ENCODE data around the gene GALNT17. TPM values are rescaled to one million over a fixed set of nuclear protein-coding genes. Genes with fewer than 3 reads are reported as not detected.
"Not testable (repeated sequence)": the region's sequence is repeated elsewhere in the genome, so short reads cannot be mapped to it uniquely, and the experiment has no call there.

GALNT17 gene
- total and polyA plus RNA-seq, 3 experiments from 2014 or later, result not detected

DNA sequence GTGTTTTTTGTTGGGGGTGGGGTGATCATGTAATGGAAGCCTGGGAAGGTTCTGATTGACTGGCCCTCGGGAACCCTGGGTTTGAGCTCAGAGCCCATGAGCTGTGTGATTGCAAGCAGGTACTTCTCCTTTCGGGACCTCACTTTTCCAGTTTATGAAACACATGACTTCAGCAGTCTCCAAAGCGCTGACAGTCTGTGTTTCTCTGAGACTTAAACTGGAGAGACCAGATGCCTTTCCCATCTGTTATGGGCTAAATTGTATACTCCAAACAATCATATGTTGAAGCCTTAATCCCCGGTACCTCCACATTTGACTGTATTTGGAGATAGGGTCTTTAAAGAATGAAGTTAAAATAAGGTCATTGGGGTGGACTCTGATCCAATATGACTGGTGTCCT lies 493.6 kb downstream of the GALNT17 start:
- no peak overlapping the region for H3K4me3 ChIP-seq (ENCODE audit: low read length)
- H3K36me3 ChIP-seq (ENCODE audit: insufficient read depth, low read length), result no peaks in the 10 kb centered on the region
- Mint-ChIP-seq H3K4me1 (no peaks in the 10 kb centered on the region), H3K36me3 (no peaks in the 10 kb centered on the region), H3K27ac (no peak overlapping the region), H3K9me3 (peaks cover 4 to 19% (median 10%) of the 10 kb centered on the region in 5 donors), H3K27me3 (peaks cover 0 to 2% of the 10 kb centered on the region in 2 donors), H3K4me3 (no peak overlapping the region)
- H3K27ac ChIP-seq (ENCODE audit: low read depth, low read length), result no peak overlapping the region
- ChIA-PET POLR2A (no interaction called here), CTCF (no interaction called here)
- no peaks in the 10 kb centered on the region for H3K4me1 ChIP-seq (ENCODE audit: insufficient read depth, low read length)
- no peak for DNase-seq
- no peaks in the 10 kb centered on the region for H3K27me3 ChIP-seq (ENCODE audit: insufficient read depth, low read length, poor library complexity, severe bottlenecking)
- no peaks in the 10 kb centered on the region for H3K9me3 ChIP-seq (ENCODE audit: low read length)

DNA sequence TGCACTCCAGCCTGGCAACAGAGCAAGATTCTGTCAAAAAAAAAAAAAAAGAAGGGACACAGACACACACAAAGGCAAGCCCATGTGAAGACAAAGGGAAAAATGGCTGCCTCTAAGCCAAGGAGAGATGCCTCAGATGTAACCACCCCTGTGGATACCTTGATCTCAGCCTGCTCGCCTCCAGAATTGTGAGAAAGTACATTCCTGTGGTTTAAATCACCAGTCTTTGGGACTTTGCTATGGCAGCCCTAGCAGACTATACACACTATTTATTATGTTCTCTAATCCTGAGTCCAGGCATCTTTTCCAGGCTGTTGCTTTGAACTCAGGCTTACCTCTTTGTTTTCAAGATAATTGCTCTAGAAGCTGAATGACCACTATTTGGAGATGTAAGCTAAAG lies 494.3 kb downstream of the GALNT17 start:
- DNase-seq, result no peak
- Histone ChIP-seq H3K9me3 (ENCODE audit: low read length) (no peaks in the 10 kb centered on the region), H3K27me3 (ENCODE audit: insufficient read depth, low read length, poor library complexity, severe bottlenecking) (no peaks in the 10 kb centered on the region), H3K27ac (ENCODE audit: low read depth, low read length) (no peak overlapping the region), H3K4me1 (ENCODE audit: insufficient read depth, low read length) (no peaks in the 10 kb centered on the region), H3K36me3 (ENCODE audit: insufficient read depth, low read length) (no peaks in the 10 kb centered on the region), H3K4me3 (ENCODE audit: low read length) (no peak overlapping the region)
- H3K9me3 Mint-ChIP-seq, result peaks cover 2 to 23% (median 12%) of the 10 kb centered on the region in 5 donors
- CTCF ChIA-PET, result no interaction called here
- peaks cover 0 to 2% of the 10 kb centered on the region in 2 donors for H3K27me3 Mint-ChIP-seq
- POLR2A ChIA-PET, result no interaction called here
- no peak overlapping the region for H3K27ac Mint-ChIP-seq
- H3K4me3 Mint-ChIP-seq, result no peak overlapping the region
- H3K36me3 Mint-ChIP-seq, result peaks cover 0 to 2% (median 0%) of the 10 kb centered on the region in 3 donors
- no peaks in the 10 kb centered on the region for H3K4me1 Mint-ChIP-seq

DNA sequence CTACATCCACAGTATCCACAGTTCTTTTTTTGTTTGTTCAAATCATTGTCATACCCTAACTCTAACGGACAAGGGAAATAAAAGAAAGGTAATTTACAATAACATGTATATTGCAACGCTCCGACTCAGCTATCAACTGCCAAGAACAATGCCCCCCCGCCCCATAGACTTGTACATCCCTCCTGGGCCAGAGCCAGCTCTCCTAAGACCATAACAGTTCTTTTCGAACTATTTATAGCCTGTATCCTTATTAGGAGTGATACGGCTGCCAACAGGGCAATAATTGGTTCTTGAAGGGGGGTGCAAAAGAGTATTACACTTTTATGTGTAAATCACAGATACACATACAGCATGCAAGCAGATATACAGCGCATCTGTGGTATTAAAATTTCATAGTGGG lies 495.7 kb downstream of the GALNT17 start:
- Mint-ChIP-seq H3K27ac (no peak overlapping the region), H3K9me3 (peaks cover 2 to 23% (median 17%) of the 10 kb centered on the region in 5 donors), H3K36me3 (peaks cover 0 to 2% (median 0%) of the 10 kb centered on the region in 3 donors), H3K27me3 (peaks cover 0 to 2% of the 10 kb centered on the region in 2 donors), H3K4me1 (no peaks in the 10 kb centered on the region), H3K4me3 (no peak overlapping the region)
- Histone ChIP-seq H3K27ac (ENCODE audit: low read depth, low read length) (no peak overlapping the region), H3K27me3 (ENCODE audit: insufficient read depth, low read length, poor library complexity, severe bottlenecking) (no peaks in the 10 kb centered on the region), H3K36me3 (ENCODE audit: insufficient read depth, low read length) (no peaks in the 10 kb centered on the region), H3K4me1 (ENCODE audit: insufficient read depth, low read length) (no peaks in the 10 kb centered on the region), H3K9me3 (ENCODE audit: low read length) (no peaks in the 10 kb centered on the region), H3K4me3 (ENCODE audit: low read length) (no peak overlapping the region)
- no peak for DNase-seq
- ChIA-PET POLR2A (no interaction called here), CTCF (no interaction called here)

DNA sequence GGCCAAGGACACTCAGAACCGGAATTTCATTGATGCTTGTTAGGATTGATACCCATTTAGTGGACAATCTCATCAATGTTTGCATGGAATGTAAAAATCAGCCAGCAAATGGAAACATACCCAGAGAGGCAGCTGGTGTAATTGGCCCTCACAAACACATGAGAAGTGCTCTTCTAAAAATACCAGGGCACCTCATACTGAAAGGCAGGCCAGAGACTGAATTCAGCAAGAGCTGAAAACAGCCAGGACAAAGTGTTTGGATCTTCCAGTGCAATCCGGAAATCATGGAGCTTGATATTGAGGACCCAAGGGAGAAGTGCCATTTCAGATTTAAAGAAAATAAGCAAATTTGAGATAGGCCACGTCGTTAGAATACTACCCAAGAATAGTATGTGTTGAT lies 498.6 kb downstream of the GALNT17 start:
- Histone ChIP-seq H3K36me3 (ENCODE audit: insufficient read depth, low read length) (no peaks in the 10 kb centered on the region), H3K4me1 (ENCODE audit: insufficient read depth, low read length) (no peaks in the 10 kb centered on the region), H3K4me3 (ENCODE audit: low read length) (no peak overlapping the region), H3K27me3 (ENCODE audit: insufficient read depth, low read length, poor library complexity, severe bottlenecking) (no peaks in the 10 kb centered on the region), H3K27ac (ENCODE audit: low read depth, low read length) (no peak overlapping the region), H3K9me3 (ENCODE audit: low read length) (no peaks in the 10 kb centered on the region)
- POLR2A ChIA-PET, result no interaction called here
- Mint-ChIP-seq H3K4me3 (no peak overlapping the region), H3K36me3 (peaks cover 0 to 2% (median 0%) of the 10 kb centered on the region in 3 donors), H3K4me1 (no peaks in the 10 kb centered on the region), H3K27ac (no peak overlapping the region), H3K9me3 (peaks cover 2 to 19% (median 14%) of the 10 kb centered on the region in 5 donors), H3K27me3 (peaks cover 0 to 2% of the 10 kb centered on the region in 2 donors)
- no peak for DNase-seq
- CTCF ChIA-PET, result no interaction called here

DNA sequence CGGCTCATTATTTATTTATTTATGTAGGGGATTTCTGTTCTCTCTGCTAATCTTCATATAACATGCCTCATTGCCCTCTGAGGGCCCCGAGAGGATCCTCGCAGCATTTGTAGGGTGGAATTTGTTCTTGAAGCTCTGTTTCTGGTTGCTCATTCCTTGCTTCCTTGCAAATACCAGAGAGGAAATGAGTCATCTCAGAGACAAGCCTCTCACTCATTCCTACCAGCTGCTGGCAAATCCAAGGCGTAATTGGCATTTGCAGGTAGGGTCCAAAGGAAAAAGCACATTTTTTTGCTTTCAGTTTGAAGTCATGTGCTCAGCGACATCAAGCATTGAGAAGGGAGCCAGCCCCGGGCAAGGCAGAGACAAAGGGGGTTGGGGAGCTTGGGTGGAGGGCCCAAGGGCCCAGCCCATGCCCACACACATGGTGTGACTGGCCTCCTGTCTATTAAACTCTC lies 501.6 kb downstream of the GALNT17 start:
- H3K27ac Mint-ChIP-seq, result no peak overlapping the region
- Histone ChIP-seq H3K9me3 (ENCODE audit: low read length) (no peaks in the 10 kb centered on the region), H3K27ac (ENCODE audit: low read depth, low read length) (no peak overlapping the region), H3K27me3 (ENCODE audit: insufficient read depth, low read length, poor library complexity, severe bottlenecking) (no peaks in the 10 kb centered on the region), H3K4me3 (ENCODE audit: low read length) (no peak overlapping the region), H3K36me3 (ENCODE audit: insufficient read depth, low read length) (no peaks in the 10 kb centered on the region), H3K4me1 (ENCODE audit: insufficient read depth, low read length) (no peaks in the 10 kb centered on the region)
- H3K4me3 Mint-ChIP-seq, result no peak overlapping the region
- ChIA-PET POLR2A (no interaction called here), CTCF (no interaction called here)
- no peaks in the 10 kb centered on the region for H3K4me1 Mint-ChIP-seq
- H3K36me3 Mint-ChIP-seq, result peaks cover 0 to 2% (median 0%) of the 10 kb centered on the region in 3 donors
- H3K9me3 Mint-ChIP-seq, result peaks cover 3 to 27% (median 13%) of the 10 kb centered on the region in 5 donors
- H3K27me3 Mint-ChIP-seq, result peaks cover 0 to 2% of the 10 kb centered on the region in 2 donors
- no peak for DNase-seq

DNA sequence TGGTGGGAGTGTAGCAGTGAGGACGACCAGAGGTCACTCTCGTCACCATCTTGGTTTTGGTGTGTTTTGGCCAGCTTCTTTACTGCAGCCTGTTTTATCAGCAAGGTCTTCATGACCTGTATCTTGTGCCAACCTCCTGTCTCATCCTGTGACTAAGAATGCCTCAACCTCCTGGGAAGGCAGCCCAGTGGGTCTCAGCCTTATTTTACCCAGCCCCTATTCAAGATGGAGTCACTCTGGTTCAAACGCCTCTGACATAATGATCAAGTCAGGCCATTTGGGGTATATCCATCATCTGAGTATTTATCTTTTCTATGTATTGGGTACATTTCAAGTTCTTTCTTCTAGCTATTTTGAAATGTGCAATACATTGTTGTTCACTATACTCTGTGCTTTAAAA lies 503.9 kb downstream of the GALNT17 start:
- H3K27me3 Mint-ChIP-seq; H3K4me1 ChIP-seq (ENCODE audit: insufficient read depth, low read length); H3K4me3 ChIP-seq (ENCODE audit: low read length); H3K4me1 Mint-ChIP-seq; POLR2A ChIA-PET; H3K36me3 Mint-ChIP-seq; H3K27ac ChIP-seq (ENCODE audit: low read depth, low read length); H3K36me3 ChIP-seq (ENCODE audit: insufficient read depth, low read length); H3K4me3 Mint-ChIP-seq; H3K9me3 ChIP-seq (ENCODE audit: low read length); DNase-seq; CTCF ChIA-PET; H3K27ac Mint-ChIP-seq; H3K27me3 ChIP-seq (ENCODE audit: insufficient read depth, low read length, poor library complexity, severe bottlenecking): not testable (repeated sequence)
- H3K9me3 Mint-ChIP-seq, result peaks cover 3 to 19% (median 8%) of the 10 kb centered on the region in 5 donors

DNA sequence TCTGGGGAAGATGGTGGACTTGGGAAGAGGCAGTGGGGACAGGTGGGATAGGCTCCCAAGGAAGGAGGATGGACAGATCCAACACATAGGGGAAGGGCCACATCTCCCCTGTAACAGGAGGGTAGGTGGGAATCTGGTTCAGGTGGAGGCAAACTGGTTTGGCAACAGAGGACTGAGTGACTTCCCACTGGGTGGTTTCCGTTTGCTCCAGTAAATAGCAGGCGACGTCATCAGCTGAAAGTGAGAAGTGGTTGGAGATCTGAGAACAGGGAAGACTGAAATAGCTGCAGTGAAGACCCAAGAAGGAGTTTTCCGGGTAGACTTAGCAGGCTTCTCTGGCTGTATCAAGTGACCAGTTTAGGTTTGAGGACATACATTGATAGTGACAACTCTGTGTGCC lies 504.4 kb downstream of the GALNT17 start:
- H3K27ac Mint-ChIP-seq, result no peak overlapping the region
- no peaks in the 10 kb centered on the region for H3K9me3 ChIP-seq (ENCODE audit: low read length)
- no peaks in the 10 kb centered on the region for H3K36me3 ChIP-seq (ENCODE audit: insufficient read depth, low read length)
- H3K27me3 Mint-ChIP-seq, result peaks cover 0 to 2% of the 10 kb centered on the region in 2 donors
- ChIA-PET CTCF (no interaction called here), POLR2A (no interaction called here)
- H3K4me3 Mint-ChIP-seq, result no peak overlapping the region
- H3K9me3 Mint-ChIP-seq, result peaks cover 3 to 18% (median 7%) of the 10 kb centered on the region in 5 donors
- no peaks in the 10 kb centered on the region for H3K27me3 ChIP-seq (ENCODE audit: insufficient read depth, low read length, poor library complexity, severe bottlenecking)
- no peaks in the 10 kb centered on the region for H3K4me1 Mint-ChIP-seq
- H3K4me3 ChIP-seq (ENCODE audit: low read length), result no peak overlapping the region
- no peak overlapping the region for H3K27ac ChIP-seq (ENCODE audit: low read depth, low read length)
- DNase-seq, result no peak
- no peaks in the 10 kb centered on the region for H3K4me1 ChIP-seq (ENCODE audit: insufficient read depth, low read length)
- no peaks in the 10 kb centered on the region for H3K36me3 Mint-ChIP-seq

DNA sequence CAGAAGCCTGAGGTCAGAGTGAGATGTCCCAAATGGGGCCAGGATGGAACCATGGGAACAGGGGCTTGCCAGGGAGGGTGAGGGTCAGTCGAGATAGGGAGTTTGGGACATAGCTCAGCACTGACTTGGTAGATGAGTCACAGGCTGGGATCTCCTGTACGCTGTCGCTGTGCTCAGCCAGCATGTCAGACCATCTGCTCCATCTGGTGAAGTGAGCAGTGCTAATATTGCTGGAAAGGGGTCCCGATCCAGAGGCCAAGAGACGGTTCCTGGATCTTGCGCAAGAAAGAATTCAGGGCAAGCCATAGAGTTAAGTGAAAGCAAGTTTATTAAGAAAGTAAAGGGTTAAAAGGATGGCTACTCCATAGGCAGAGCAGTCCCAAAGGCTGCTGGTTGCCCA lies 505.6 kb downstream of the GALNT17 start:
- Histone ChIP-seq H3K4me1 (ENCODE audit: insufficient read depth, low read length) (no peaks in the 10 kb centered on the region), H3K9me3 (ENCODE audit: low read length) (no peaks in the 10 kb centered on the region), H3K36me3 (ENCODE audit: insufficient read depth, low read length) (no peaks in the 10 kb centered on the region), H3K4me3 (ENCODE audit: low read length) (no peak overlapping the region), H3K27ac (ENCODE audit: low read depth, low read length) (no peak overlapping the region), H3K27me3 (ENCODE audit: insufficient read depth, low read length, poor library complexity, severe bottlenecking) (no peaks in the 10 kb centered on the region)
- Mint-ChIP-seq H3K4me3 (no peak overlapping the region), H3K36me3 (no peaks in the 10 kb centered on the region), H3K4me1 (no peaks in the 10 kb centered on the region), H3K9me3 (peaks cover 0 to 13% (median 4%) of the 10 kb centered on the region in 5 donors), H3K27ac (no peak overlapping the region), H3K27me3 (peaks cover 0 to 2% of the 10 kb centered on the region in 2 donors)
- CTCF ChIA-PET, result no interaction called here
- no peak for DNase-seq
- POLR2A ChIA-PET, result no interaction called here

DNA sequence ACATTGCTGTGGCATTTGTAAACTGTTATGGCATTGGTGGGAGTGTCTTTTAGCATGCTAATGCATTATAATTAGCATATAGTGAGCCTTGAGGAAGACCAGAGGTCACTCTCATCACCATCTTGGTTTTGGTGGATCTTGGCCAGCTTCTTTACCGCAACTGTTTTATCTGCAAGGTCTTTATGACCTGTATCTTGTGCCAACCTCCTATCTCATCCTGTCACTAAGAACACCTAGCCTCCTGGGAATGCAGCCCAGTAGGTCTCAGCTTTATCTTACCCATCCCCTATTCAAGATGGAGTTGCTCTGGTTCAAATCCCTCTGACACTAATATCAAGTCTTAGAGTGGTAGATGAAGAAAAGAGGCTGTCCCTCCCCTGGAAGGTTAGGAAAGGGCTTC lies 506.2 kb downstream of the GALNT17 start:
- Mint-ChIP-seq H3K36me3 (no peaks in the 10 kb centered on the region), H3K27ac (no peak overlapping the region), H3K4me1 (no peaks in the 10 kb centered on the region), H3K4me3 (no peak overlapping the region), H3K27me3 (peaks cover 0 to 2% of the 10 kb centered on the region in 2 donors), H3K9me3 (peaks cover 0 to 13% (median 3%) of the 10 kb centered on the region in 5 donors)
- H3K27me3 ChIP-seq (ENCODE audit: insufficient read depth, low read length, poor library complexity, severe bottlenecking), result no peaks in the 10 kb centered on the region
- no peaks in the 10 kb centered on the region for H3K4me1 ChIP-seq (ENCODE audit: insufficient read depth, low read length)
- no peak overlapping the region for H3K27ac ChIP-seq (ENCODE audit: low read depth, low read length)
- H3K36me3 ChIP-seq (ENCODE audit: insufficient read depth, low read length), result no peaks in the 10 kb centered on the region
- ChIA-PET POLR2A (no interaction called here), CTCF (no interaction called here)
- no peak overlapping the region for H3K4me3 ChIP-seq (ENCODE audit: low read length)
- no peak for DNase-seq
- H3K9me3 ChIP-seq (ENCODE audit: low read length), result no peaks in the 10 kb centered on the region

Data from CD8-positive, alpha-beta memory T cell (primary cell).